Caco-2 (cell line): ENCODE results near the gene FXN. TPM values are rescaled to one million over a fixed set of nuclear protein-coding genes. Genes with fewer than 3 reads are reported as not detected.
"Not testable (repeated sequence)": the region's sequence is repeated elsewhere in the genome, so short reads cannot be mapped to it uniquely, and the experiment has no call there.

ENCODE experiments used
- BruUV-seq: library from RNA; stranded (reverse); fragments of 400-500 nt; replicated peaks from 2 replicates; lab custom pipeline; 2021; lab: Mats Ljungman, UMichigan
- CTCF ChIA-PET: fragments of 300-600 bp; sonication (Branson Sonifier 250); formaldehyde crosslinking; loops from one replicate; lab custom pipeline; 2022; ENCODE audit warnings: antibody characterized with exemption; lab: Charles Lee
- POLR2A ChIA-PET: fragments of 300-600 bp; sonication (Branson Sonifier 250); formaldehyde crosslinking; loops from one replicate; lab custom pipeline; 2022; ENCODE audit warnings: antibody characterized with exemption; lab: Charles Lee
- DNase-seq, 2 experiments: peaks; one replicate each; pipeline versions ENCODE4 v3.0.0 to v3.0.0-alpha.2; 2020 to 2022
- H3K27me3 ChIP-seq: replicated peaks from 2 replicates; pipeline ENCODE4 v1.6.0; 2011; ENCODE audit warnings: low read length; ENCODE audit not compliant: control insufficient read depth, insufficient read depth
- H3K36me3 ChIP-seq: 2 replicates; pipeline ENCODE4 v1.5.1; 2011; ENCODE audit warnings: low read length; ENCODE audit not compliant: control insufficient read depth, insufficient read depth
- H3K4me1 ChIP-seq: fragments of 250-450 bp; sonication (Bioruptor Pico); 2 replicates; pipeline ENCODE4 v1.5.1; 2020; ENCODE audit warnings: mild to moderate bottlenecking
- H3K4me3 ChIP-seq: 2 replicates; pipeline ENCODE4 v1.5.1; 2011; ENCODE audit warnings: low read depth, mild to moderate bottlenecking, control low read depth, low read length
- H3K9me3 ChIP-seq: fragments of 250-450 bp; sonication (Bioruptor Pico); 2 replicates; pipeline ENCODE4 v1.5.1; 2020; ENCODE audit warnings: mild to moderate bottlenecking, moderate library complexity
- H3K27ac Mint-ChIP-seq: one replicate; pipeline ENCODE4 v1.8.0; 2022; ENCODE audit warnings: mixed read lengths; ENCODE audit not compliant: unreplicated experiment
- H3K27me3 Mint-ChIP-seq: one replicate; pipeline ENCODE4 v1.8.0; 2022; ENCODE audit warnings: mixed read lengths; ENCODE audit not compliant: insufficient read depth, unreplicated experiment
- H3K36me3 Mint-ChIP-seq: one replicate; pipeline ENCODE4 v1.8.0; 2022; ENCODE audit warnings: mild to moderate bottlenecking, mixed read lengths; ENCODE audit not compliant: insufficient read depth, unreplicated experiment
- H3K4me1 Mint-ChIP-seq: one replicate; pipeline ENCODE4 v1.8.0; 2022; ENCODE audit warnings: low read depth, mixed read lengths; ENCODE audit not compliant: unreplicated experiment
- H3K4me3 Mint-ChIP-seq: one replicate; pipeline ENCODE4 v1.8.0; 2022; ENCODE audit warnings: mild to moderate bottlenecking, moderate library complexity, mixed read lengths; ENCODE audit not compliant: unreplicated experiment
- H3K9me3 Mint-ChIP-seq: one replicate; pipeline ENCODE4 v1.8.0; 2022; ENCODE audit warnings: mixed read lengths; ENCODE audit not compliant: unreplicated experiment
- intact Hi-C: fragments of 100-400 bp; cut with micrococcal nuclease; formaldehyde crosslinking; loops from one replicate; pipeline ENCODE4 v1.10.0; 2022; ENCODE audit not compliant: unreplicated experiment
- total RNA-seq: library from RNA; stranded (reverse); gene quantifications from 2 replicates; pipeline ENCODE4 v1.2.3, GENCODE V29; 2022
- TF ChIP-seq, protein P1 (sequence below), 2 experiments: fragments of 200-600 bp in 1 of 2; IDR thresholded peaks; 1 replicate in 1 of 2; 2 replicates in 1 of 2; pipeline versions ENCODE4 v1.5.1 to v1.8.0; 2011 to 2022; ENCODE audit warnings: antibody characterized with exemption in 1 of 2, control low read depth in 1 of 2, inconsistent platforms in 1 of 2, low read depth in 1 of 2, low read length in 1 of 2, mild to moderate bottlenecking in 1 of 2, moderate library complexity in 1 of 2; ENCODE audit not compliant: insufficient read depth in 1 of 2, severe bottlenecking in 1 of 2, unreplicated experiment in 1 of 2

The FXN gene
- total RNA-seq, 1 experiment from 2014 or later = 8.6 TPM

DNA sequence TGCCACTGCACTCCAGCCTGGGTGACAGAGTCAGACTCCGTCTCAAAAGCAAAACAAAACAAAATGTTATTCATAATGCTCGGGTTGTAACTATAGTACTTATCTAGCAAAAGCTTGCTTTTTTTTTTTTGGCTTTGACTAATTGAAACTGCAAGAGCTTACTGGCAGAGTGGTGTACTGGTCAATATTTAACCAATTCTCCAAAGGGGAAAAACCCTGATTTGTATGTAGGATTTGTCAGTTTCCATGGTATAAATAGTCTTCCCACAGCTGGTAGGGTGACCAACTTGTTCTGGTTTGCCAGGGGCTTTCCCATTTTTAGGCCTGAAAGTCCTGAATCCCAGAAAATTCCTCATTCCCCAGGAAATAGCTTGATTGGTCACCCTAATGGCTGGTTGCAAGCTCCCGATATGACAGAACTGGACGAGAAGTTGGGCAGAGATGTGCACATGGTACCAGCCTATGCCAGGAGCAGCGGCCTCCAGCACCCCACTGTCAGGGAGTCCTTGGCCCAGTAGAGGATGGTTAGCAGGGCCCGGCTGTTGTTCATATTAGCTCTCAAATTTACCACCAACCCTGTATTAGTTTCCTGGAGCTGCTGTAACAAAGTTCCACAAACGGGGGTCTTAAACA is 58.0 kb downstream of the FXN start:
- BruUV-seq = no TSS peak
- no peaks in the 10 kb centered on the region for H3K36me3 Mint-ChIP-seq
- POLR2A ChIA-PET = no interaction called here
- H3K27me3 ChIP-seq = no peaks in the 10 kb centered on the region
- TF ChIP-seq, protein P1, sequence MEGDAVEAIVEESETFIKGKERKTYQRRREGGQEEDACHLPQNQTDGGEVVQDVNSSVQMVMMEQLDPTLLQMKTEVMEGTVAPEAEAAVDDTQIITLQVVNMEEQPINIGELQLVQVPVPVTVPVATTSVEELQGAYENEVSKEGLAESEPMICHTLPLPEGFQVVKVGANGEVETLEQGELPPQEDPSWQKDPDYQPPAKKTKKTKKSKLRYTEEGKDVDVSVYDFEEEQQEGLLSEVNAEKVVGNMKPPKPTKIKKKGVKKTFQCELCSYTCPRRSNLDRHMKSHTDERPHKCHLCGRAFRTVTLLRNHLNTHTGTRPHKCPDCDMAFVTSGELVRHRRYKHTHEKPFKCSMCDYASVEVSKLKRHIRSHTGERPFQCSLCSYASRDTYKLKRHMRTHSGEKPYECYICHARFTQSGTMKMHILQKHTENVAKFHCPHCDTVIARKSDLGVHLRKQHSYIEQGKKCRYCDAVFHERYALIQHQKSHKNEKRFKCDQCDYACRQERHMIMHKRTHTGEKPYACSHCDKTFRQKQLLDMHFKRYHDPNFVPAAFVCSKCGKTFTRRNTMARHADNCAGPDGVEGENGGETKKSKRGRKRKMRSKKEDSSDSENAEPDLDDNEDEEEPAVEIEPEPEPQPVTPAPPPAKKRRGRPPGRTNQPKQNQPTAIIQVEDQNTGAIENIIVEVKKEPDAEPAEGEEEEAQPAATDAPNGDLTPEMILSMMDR (IDR thresholded peaks at IDR 0.05; ENCODE audit: insufficient read depth in 1 of 2, low read depth in 1 of 2, low read length in 1 of 2, severe bottlenecking in 1 of 2, unreplicated experiment in 1 of 2) = no peak
- CTCF ChIA-PET = no interaction called here
- H3K4me3 ChIP-seq = no peak overlapping the region
- peaks cover 3% of the 10 kb centered on the region; the same call in 1 of the 2 replicates for H3K4me1 ChIP-seq
- no peaks in the 10 kb centered on the region for H3K36me3 ChIP-seq
- H3K27ac Mint-ChIP-seq = no peak overlapping the region
- no peaks in the 10 kb centered on the region for H3K4me1 Mint-ChIP-seq
- no peaks in the 10 kb centered on the region for H3K27me3 Mint-ChIP-seq
- DNase-seq = no peak
- intact Hi-C loops = no loop called here
- no peak overlapping the region for H3K4me3 Mint-ChIP-seq
- H3K9me3 Mint-ChIP-seq = no peaks in the 10 kb centered on the region
- no peaks in the 10 kb centered on the region for H3K9me3 ChIP-seq

DNA sequence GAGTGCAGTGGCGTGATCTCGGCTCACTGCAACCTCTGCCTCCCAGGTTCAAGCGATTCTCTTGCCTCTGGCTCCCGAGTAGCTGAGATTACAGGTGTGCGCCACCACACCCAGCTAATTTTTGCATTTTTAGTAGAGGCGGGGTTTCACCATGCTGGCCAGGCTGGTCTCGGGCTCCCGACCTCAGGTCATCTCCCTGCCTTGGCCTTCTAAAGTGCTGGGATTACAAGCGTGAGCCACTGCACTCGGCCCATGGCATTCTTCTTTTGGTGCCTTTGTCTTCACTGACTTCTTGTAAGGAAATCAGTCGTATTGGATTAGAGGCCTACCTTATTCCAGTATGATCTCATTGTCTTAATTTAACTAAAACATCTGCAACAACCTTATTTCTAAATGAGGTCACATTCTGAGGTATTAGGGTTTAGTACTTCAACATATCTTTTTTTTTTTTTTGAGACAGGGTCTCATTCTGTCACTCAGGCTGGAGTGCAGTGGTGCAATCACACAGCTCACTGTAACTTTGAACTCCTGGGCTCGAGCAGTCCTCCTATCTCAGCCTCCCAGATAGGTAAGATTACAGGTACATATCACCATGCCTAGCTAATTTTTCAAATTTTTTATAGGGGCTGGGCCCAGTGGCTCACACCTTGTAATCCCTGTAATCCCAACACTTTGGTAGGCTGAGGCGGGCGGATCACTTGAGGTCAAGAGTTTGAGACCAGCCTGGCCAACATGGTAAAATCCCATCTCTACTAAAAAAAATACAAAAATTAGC is 59.0 kb downstream of the FXN start:
- H3K4me3 Mint-ChIP-seq, H3K9me3 Mint-ChIP-seq, CTCF ChIA-PET, H3K4me3 ChIP-seq, H3K27ac Mint-ChIP-seq, H3K36me3 Mint-ChIP-seq, H3K27me3 Mint-ChIP-seq, BruUV-seq, H3K27me3 ChIP-seq, H3K4me1 Mint-ChIP-seq, POLR2A ChIA-PET, intact Hi-C loops, H3K4me1 ChIP-seq, H3K9me3 ChIP-seq, H3K36me3 ChIP-seq, DNase-seq: not testable (repeated sequence)

DNA sequence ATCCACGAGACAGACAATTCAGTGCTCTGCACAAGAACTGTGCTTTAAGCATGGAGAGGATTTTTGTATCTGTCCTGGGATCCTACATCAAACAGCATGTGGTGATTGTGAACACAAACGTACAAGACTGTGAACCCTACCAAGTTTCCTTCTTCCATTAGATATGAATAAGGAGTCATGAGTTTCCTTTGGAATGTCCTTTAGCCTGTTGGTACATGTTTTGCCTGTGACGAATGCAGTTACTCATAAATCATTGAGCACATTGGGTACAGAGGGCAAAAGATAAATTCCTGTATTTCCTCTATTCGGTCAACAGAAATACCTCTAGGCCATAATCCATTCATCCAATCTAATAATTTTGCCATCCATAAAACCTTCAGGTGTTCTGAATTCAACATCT is 61.5 kb downstream of the FXN start:
- H3K9me3 ChIP-seq = no peaks in the 10 kb centered on the region
- no peak overlapping the region for H3K4me3 Mint-ChIP-seq
- no peaks in the 10 kb centered on the region for H3K9me3 Mint-ChIP-seq
- H3K4me3 ChIP-seq = no peak overlapping the region
- H3K27ac Mint-ChIP-seq = no peak overlapping the region
- intact Hi-C loops = no loop called here
- peaks cover 3% of the 10 kb centered on the region; the same call in 1 of the 2 replicates for H3K4me1 ChIP-seq
- no peaks in the 10 kb centered on the region for H3K27me3 ChIP-seq
- no peaks in the 10 kb centered on the region for H3K36me3 Mint-ChIP-seq
- H3K4me1 Mint-ChIP-seq = no peaks in the 10 kb centered on the region
- CTCF ChIA-PET = no interaction called here
- no peaks in the 10 kb centered on the region for H3K27me3 Mint-ChIP-seq
- H3K36me3 ChIP-seq = no peaks in the 10 kb centered on the region
- BruUV-seq = no TSS peak
- POLR2A ChIA-PET = no interaction called here
- DNase-seq = peak; percentile 1 to 32
- TF ChIP-seq, protein P1 (IDR thresholded peaks at IDR 0.05; ENCODE audit: insufficient read depth in 1 of 2, low read depth in 1 of 2, low read length in 1 of 2, severe bottlenecking in 1 of 2, unreplicated experiment in 1 of 2) = no peak
